ENCODE measurements around the gene SET. TPM values are rescaled to one million over a fixed set of nuclear protein-coding genes. Genes with fewer than 3 reads are reported as not detected.

SET gene
- total RNA-seq, 1 experiment from 2014 or later = 476 TPM

DNA sequence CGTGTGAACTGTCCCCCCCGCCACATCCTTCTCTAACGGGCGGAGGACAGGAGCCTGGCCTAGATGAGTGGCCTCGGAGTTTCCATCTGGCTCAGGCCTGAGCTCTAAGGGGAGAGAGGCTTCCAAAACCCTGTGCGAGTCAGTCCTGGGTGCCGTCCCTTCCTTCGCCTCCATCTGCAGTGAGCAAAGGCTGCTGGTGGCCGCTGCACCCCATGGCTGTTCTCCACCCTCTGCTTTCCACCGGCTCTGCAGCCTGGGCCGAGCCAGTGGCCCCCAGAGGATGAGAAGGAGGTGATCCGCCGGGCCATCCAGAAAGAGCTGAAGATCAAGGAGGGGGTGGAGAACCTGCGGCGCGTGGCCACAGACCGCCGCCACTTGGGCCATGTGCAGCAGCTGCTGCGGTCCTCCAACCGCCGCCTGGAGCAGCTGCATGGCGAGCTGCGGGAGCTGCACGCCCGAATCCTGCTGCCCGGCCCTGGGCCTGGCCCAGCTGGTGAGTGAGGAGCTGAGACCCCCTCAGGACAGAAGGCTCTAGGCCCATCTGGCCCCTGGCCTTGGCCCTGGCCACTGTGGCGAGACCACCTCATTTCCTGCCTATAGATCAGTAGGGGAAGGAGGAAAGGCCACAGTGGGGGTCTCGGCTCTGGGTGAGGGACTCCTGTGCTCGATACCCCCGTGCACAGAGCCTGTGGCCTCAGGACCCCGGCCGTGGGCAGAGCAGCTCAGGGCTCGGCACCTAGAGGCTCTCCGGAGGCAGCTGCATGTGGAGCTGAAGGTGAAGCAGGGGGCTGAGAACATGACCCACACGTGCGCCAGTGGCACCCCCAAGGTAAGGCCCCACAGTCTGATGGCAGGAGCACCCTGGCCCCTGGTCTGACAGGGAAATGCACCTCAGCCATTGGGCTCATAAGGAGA, 16.3 kb downstream of the SET start:
- in situ Hi-C loops (cut with HindIII; ENCODE audit: low pct_unique_long_range_greater_than_20kb, low sequenced_read_pairs) = no loop called here
- no peak for DNase-seq (ENCODE audit: low read depth)

DNA sequence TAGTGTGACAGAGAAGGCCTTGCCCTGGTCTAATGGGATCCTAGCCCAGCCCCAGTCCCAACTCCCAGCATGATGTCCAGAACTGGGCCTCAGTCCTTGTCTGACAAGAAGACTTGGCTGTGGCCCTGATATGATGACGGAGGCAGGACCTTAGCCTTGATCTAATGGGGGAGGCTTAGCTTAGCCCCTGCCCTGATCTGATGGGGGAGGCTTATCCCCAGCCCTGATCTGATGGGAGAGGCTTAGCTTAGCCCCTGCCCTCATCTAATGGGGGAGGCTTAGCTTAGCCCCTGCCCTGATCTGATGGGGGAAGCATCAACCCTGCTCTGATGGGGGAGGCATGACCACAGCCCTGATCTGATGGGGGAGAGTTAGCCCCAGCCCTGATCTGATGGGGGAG, 17.0 kb downstream of the SET start:
- in situ Hi-C loops (cut with HindIII; ENCODE audit: low pct_unique_long_range_greater_than_20kb, low sequenced_read_pairs) = no loop called here
- DNase-seq (ENCODE audit: low read depth) = no peak

DNA sequence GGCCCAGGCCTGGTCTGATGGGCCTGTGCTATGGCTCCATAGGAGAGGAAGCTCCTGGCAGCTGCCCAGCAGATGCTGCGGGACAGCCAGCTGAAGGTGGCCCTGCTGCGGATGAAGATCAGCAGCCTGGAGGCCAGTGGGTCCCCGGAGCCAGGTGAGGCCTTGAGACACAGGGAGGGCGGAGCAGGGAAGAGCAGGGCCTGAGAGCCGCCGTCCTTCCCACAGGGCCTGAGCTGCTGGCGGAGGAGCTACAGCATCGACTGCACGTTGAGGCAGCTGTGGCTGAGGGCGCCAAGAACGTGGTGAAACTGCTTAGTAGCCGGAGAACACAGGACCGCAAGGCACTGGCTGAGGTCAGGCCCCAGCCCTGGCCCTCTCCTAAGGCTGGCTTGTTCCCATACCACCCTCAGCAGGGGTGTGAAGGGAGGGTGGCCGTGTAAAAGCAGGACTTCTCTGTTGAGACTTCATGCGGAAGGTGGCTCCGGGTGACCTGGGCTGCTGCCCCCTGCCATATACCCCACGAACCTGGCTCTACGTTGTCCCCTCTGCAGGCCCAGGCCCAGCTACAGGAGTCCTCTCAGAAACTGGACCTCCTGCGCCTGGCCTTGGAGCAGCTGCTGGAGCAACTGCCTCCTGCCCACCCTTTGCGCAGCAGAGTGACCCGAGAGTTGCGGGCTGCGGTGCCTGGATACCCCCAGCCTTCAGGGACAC, 17.8 kb downstream of the SET start:
- in situ Hi-C loops (cut with HindIII; ENCODE audit: low pct_unique_long_range_greater_than_20kb, low sequenced_read_pairs) = no loop called here
- DNase-seq (ENCODE audit: low read depth) = no peak

DNA sequence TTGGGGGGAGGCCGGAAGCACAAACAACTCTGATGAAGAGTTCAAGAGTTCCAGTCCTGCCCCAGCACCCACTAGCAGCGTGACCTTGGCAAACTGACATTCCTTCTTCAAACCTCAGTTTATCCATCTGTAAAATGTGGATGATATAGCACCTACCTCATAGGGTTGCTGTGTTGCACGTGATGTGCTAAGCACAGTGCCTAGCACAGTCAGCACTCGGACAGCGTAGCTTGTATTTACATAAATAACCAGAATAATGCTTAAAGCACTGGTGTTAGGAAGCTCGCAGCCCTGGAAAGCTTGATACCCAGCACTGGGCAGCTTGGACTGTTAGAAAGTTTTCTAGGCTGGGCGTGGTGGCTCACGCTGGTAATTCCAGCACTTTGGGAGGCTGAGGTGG, 18.4 kb downstream of the SET start:
- no peak for DNase-seq (ENCODE audit: low read depth)
- in situ Hi-C loops (cut with HindIII; ENCODE audit: low pct_unique_long_range_greater_than_20kb, low sequenced_read_pairs) = no loop called here

DNA sequence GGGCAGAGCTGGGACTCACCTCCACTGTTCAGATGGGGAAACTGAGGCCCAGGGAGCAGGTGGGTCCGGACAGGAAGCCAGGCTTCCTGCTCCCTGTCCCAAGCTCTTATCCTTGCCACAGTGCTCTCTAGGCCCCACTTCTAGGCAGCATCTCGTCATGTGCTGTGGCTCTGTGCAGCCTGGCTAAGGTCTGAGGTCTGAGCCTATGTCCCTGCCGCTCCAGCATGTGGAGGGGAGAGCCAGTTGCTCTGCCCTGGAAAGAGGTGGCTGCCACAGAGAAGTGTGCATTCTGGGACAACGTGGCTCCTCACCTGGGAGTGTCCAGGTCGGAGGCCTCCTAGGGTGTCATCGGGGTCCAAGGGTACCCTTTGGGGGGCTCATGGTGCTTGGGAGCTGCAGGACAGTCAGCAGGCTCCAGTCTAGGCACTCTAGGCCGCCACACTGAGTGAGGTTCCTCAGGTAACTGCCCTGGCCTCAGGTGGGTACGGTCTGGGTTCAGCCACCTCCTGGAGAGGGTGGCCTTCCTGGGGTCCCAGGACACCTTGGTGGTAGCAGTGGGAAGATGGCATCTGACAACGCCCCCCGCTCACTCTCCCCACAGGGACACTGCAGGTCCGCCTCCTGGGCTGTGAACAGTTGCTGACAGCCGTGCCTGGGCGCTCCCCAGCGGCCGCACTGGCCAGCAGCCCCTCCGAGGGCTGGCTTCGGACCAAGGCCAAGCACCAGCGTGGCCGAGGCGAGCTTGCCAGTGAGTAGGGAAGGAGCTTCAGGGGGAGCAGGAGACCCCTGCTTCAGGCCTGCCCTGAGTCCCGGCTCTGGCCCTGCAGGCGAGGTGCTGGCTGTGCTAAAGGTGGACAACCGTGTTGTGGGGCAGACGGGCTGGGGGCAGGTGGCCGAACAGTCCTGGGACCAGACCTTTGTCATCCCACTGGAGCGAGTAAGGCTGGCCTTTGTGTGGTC, 23.7 kb downstream of the SET start:
- no peak for DNase-seq (ENCODE audit: low read depth)
- in situ Hi-C loops (cut with HindIII; ENCODE audit: low pct_unique_long_range_greater_than_20kb, low sequenced_read_pairs) = no loop called here

DNA sequence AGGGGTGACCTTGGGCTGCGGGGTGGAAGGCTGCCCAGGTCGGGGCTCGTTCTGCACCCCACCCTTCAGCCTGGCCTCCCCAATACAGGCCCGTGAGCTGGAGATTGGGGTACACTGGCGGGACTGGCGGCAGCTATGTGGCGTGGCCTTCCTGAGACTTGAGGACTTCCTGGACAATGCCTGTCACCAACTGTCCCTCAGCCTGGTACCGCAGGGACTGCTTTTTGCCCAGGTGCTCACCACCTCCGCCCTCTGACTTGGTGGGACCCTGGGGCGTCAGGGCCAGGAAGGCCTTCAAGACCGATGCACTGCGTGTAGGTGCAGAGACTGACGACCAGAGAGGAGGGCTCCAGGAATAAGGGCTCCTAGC, 24.4 kb downstream of the SET start:
- no peak for DNase-seq (ENCODE audit: low read depth)
- in situ Hi-C loops (cut with HindIII; ENCODE audit: low pct_unique_long_range_greater_than_20kb, low sequenced_read_pairs) = no loop called here

DNA sequence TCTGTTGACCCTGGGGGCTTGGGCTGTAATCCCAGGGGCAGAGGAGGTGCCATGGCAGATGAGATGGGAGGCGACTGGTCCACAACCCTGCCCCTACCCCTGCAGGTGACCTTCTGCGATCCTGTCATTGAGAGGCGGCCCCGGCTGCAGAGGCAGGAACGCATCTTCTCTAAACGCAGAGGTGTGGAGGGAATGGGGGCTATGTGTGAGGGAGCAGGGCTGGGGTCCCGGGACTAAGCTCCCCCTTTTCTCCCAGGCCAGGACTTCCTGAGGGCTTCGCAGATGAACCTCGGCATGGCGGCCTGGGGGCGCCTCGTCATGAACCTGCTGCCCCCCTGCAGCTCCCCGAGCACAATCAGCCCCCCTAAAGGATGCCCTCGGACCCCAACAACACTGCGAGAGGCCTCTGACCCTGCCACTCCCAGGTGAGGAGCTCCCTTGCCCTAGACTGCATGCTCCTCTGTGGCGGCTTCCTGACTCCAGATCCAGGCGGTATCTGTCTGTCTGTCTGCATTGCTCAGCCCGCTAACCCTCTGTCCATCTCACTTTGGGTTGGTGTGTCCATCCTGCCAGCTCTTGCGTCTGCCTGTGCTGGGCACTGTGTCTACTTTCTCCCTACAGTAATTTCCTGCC, 25.0 kb downstream of the SET start:
- in situ Hi-C loops (cut with HindIII; ENCODE audit: low pct_unique_long_range_greater_than_20kb, low sequenced_read_pairs) = no loop called here
- DNase-seq (ENCODE audit: low read depth) = no peak

DNA sequence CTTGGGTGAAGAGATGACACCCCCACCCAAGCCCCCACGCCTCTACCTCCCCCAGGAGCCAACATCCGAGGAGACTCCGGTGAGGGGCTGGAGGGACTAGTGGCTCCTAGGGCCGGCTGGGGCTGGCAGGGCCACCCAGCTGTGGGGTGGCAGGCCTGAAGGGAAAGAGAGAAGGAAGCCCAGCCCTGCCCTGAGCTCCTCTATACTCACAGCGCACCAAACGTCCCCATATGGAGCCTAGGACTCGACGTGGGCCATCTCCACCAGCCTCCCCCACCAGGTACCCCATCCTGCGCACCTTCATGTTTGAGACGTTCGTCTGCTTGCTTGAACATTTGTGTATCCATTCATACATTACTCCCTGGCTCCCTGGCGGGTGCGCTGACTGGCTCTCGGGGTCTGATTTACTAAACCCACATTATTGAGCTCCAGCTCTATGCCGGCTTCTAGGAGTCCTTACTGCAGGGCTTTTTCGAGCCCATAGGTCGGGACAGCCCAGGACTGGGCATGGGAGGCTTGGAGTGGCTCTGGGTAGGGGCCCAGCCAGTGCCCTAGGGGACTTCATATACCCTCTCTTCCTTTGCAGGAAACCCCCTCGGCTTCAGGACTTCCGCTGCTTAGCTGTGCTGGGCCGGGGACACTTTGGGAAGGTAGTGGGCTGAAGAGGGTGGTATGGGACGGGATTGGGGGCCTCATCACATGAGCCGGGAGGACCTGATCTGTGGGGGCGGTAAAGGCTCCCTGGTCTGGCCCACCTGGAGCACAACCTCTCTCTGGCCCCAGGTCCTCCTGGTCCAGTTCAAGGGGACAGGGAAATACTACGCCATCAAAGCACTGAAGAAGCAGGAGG, 25.8 kb downstream of the SET start:
- in situ Hi-C loops (cut with HindIII; ENCODE audit: low pct_unique_long_range_greater_than_20kb, low sequenced_read_pairs) = no loop called here
- no peak for DNase-seq (ENCODE audit: low read depth)

DNA sequence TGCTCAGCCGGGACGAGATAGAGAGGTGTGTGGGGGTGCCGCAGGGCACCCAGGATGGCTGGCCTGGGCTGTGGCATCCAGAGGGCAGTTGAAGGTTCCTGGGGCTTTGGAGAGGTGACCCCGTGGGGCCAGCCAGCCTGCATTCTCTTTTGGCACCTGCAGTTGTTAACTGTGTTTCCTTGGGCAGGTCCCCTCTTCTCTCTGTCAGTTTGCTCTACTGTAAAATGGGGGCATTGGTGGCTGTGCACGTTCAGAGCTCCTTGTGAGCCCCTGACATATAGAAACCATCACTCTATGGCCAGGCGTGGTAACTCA, 26.4 kb downstream of the SET start:
- no peak for DNase-seq (ENCODE audit: low read depth)
- in situ Hi-C loops (cut with HindIII; ENCODE audit: low pct_unique_long_range_greater_than_20kb, low sequenced_read_pairs) = no loop called here

DNA sequence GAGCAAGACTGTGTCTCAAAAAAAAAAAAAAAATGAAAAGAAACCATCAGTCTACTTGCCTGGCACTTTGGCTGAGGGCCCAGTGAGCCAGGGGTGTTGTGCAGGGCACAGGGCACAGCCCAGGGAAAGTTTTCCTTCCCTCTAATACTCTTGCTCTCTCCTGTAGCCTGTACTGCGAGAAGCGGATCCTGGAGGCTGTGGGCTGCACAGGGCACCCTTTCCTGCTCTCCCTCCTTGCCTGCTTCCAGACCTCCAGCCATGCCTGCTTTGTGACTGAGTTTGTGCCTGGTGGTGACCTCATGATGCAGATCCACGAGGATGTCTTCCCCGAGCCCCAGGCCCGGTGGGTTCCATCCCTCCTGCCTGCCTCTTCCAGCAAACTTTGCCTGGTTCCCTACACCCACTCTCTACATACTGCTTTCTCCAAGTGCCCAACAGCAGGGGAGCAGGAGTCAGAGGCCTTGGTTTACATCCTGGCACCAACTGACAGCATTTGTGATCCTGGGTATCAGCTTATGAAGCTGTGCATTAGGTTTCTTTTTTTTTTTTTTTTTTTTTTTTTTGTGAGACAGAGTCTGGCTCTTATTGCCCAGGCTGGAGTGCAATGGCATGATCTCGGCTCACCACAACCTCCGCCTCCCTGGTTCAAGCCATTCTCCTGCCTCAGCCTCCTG, 27.7 kb downstream of the SET start:
- DNase-seq (ENCODE audit: low read depth) = no peak
- in situ Hi-C loops (cut with HindIII; ENCODE audit: low pct_unique_long_range_greater_than_20kb, low sequenced_read_pairs) = no loop called here

DNA sequence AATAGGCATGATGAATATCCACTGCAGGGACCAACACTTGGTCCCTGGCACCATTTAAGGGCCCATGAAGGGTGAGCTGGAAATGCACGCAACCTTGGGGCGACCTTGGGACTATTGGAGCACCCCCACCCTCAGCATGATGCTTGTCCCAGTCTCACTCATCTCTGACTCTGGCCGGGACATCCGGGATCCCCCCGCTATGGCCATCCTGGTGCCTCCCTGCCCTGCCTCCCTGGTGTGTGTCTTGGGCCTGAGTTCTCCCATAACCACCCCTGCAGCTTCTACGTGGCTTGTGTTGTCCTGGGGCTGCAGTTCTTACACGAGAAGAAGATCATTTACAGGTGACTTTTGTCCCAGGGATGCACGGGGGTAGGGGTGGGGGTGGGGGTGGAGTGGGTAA, 29.0 kb downstream of the SET start:
- in situ Hi-C loops (cut with HindIII; ENCODE audit: low pct_unique_long_range_greater_than_20kb, low sequenced_read_pairs) = no loop called here
- no peak for DNase-seq (ENCODE audit: low read depth)

DNA sequence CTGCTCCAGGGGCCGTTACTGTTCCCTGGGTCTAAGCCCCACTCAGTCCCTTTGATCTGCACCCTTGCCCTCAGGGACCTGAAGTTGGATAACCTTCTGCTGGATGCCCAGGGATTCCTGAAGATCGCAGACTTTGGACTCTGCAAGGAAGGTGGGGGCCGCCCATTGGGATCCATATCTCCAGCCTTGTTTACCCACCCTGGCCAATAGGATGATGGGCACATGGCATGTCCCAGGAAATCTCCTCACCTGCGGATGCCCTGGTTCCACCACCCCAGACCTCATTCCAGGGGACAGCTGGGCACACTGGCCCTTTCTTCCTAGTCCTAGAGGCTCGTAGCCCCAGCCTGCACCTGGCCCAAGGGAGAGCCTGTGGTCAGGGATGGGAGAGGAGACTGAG, 29.5 kb downstream of the SET start:
- no peak for DNase-seq (ENCODE audit: low read depth)
- in situ Hi-C loops (cut with HindIII; ENCODE audit: low pct_unique_long_range_greater_than_20kb, low sequenced_read_pairs) = no loop called here

DNA sequence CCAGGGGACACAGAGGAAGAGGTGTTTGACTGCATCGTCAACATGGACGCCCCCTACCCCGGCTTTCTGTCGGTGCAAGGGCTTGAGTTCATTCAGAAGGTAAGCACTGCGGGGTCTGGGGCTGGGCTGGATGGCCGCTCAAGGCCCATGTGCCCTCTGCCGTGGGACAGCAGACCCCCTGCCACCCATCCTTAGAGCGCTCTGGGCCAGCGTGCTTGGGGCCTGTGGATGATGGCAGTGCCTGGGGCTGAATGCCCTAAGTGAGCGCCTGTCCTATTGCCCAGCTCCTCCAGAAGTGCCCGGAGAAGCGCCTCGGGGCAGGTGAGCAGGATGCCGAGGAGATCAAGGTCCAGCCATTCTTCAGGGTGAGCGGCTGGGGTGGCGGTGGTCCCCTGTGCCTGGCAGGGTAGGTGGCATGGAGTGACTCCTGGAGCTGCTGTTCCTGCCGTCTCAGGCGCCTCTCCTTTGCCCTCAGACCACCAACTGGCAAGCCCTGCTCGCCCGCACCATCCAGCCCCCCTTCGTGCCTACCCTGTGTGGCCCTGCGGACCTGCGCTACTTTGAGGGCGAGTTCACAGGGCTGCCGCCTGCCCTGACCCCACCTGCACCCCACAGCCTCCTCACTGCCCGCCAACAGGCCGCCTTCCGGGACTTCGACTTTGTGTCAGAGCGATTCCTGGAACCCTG, 31.0 kb downstream of the SET start:
- in situ Hi-C loops (cut with HindIII; ENCODE audit: low pct_unique_long_range_greater_than_20kb, low sequenced_read_pairs) = no loop called here
- no peak for DNase-seq (ENCODE audit: low read depth)

DNA sequence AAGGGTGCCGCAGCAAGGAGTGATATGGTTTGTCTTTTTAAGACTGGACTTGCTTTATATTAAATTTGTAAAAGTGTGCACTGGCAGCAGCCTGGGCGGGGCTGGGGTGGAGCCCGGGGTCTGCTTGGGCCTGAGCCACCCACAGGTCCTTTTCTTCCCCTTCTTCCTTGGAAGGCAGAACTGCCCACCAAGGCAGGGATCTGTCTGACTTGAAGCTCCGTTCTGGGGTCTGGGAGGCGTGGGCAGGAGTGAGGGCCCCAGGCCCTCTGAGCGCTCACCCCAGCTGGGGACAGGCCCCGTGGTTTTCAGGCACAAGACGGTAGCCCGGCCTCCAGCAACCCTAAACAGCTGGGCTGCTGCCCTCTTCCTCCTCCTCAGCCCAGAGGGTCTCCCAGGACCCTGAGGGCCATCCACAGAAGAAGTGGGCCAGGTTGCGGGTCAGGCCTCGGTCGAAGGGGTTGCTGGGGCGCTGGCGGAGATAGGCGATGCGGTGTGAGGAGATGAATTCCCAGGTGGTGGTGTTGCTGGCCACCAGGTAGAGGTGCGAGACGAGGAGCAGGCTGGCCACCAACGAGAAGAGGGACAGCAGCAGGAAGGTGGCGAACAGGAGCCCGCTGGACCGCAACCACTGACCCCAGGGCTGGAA, 31.9 kb downstream of the SET start:
- in situ Hi-C loops (cut with HindIII; ENCODE audit: low pct_unique_long_range_greater_than_20kb, low sequenced_read_pairs) = no loop called here
- no peak for DNase-seq (ENCODE audit: low read depth)

DNA sequence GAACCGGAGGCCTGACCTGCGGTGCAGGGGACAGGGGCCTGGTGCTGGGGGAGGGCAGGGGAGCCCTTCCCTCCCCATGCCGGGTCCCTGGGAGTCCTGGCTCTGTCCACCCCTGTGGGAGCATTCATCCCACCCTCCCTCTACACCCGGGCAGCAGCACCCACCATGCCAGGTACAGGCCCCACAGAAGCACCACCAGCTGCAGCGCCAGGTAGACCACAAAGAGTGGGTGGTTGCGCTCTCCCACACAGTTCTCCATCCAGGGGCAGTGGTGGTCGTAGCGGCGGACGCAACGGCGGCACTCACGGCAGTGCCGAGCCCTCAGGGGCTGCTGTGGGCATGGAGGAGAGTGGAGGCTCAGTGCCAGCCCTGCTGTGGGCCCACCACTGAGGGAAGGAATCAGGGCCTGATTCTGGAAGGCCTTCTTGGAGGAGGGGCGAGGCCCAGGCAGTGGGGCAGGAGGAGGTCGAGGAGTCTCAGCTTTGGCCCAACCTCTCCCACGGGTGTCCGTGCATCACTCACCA, 32.5 kb downstream of the SET start:
- no peak for DNase-seq (ENCODE audit: low read depth)
- in situ Hi-C loops (cut with HindIII; ENCODE audit: low pct_unique_long_range_greater_than_20kb, low sequenced_read_pairs) = no loop called here
